Measurements from ENCODE around the gene PLEKHO2.
"Not testable (repeated sequence)": the region's sequence is repeated elsewhere in the genome, so short reads cannot be mapped to it uniquely, and the experiment has no call there.

The PLEKHO2 gene

GRCh38 chr15:64841344-64842095 is at the start of gene PLEKHO2:
Gene PLEKHO2 (plus strand): TSS chr15:64841915. CDS start chr15:64842017, 102 bp downstream.
- no peak for FAIRE-seq

GRCh38 chr15:64792282-64792681 is 49.4 kb upstream of the PLEKHO2 start:
- FAIRE-seq: no peak

GRCh38 chr15:64795299-64795698 is 46.4 kb upstream of the PLEKHO2 start:
- FAIRE-seq: not testable (repeated sequence)

- FAIRE-seq: not testable (repeated sequence)
These were observed 45.8 kb upstream of the PLEKHO2 start for GRCh38 chr15:64795921-64796320.

GRCh38 chr15:64798905-64799304 is 42.8 kb upstream of the PLEKHO2 start:
- FAIRE-seq: not testable (repeated sequence)

- no peak for FAIRE-seq
These were observed 41.2 kb upstream of the PLEKHO2 start for GRCh38 chr15:64800476-64800875.

- FAIRE-seq: no peak
These were observed 38.2 kb upstream of the PLEKHO2 start for GRCh38 chr15:64803526-64803925.

GRCh38 chr15:64804619-64805018 is 37.1 kb upstream of the PLEKHO2 start:
- FAIRE-seq: no peak

- no peak for FAIRE-seq
These were observed 35.2 kb upstream of the PLEKHO2 start for GRCh38 chr15:64806509-64806908.

- no peak for FAIRE-seq
These were observed 34.5 kb upstream of the PLEKHO2 start for GRCh38 chr15:64807051-64807749.

- no peak for FAIRE-seq
These were observed 33.9 kb upstream of the PLEKHO2 start for GRCh38 chr15:64807751-64808222.

GRCh38 chr15:64808785-64809453 is 32.8 kb upstream of the PLEKHO2 start:
- FAIRE-seq: no peak

GRCh38 chr15:64809649-64810496 is 31.8 kb upstream of the PLEKHO2 start:
- no peak for FAIRE-seq

- no peak for FAIRE-seq
These were observed 31.0 kb upstream of the PLEKHO2 start for GRCh38 chr15:64810497-64811326.

GRCh38 chr15:64813075-64813474 is 28.6 kb upstream of the PLEKHO2 start:
- no peak for FAIRE-seq

- FAIRE-seq: not testable (repeated sequence)
These were observed 27.4 kb upstream of the PLEKHO2 start for GRCh38 chr15:64814283-64814682.

- not testable (repeated sequence) for FAIRE-seq
These were observed 26.8 kb upstream of the PLEKHO2 start for GRCh38 chr15:64814965-64815364.

- FAIRE-seq: no peak
These were observed 25.3 kb upstream of the PLEKHO2 start for GRCh38 chr15:64816452-64816851.

- no peak for FAIRE-seq
These were observed 16.7 kb upstream of the PLEKHO2 start for GRCh38 chr15:64824929-64825430.

- no peak for FAIRE-seq
These were observed 16.1 kb upstream of the PLEKHO2 start, which contains the start of gene PIF1 for GRCh38 chr15:64825431-64826294. Gene PIF1 (minus strand): TSS chr15:64825647. CDS start chr15:64824335, 1,312 bp downstream.
